Epithelial cell of esophagus (primary cell): ENCODE data around the gene KRTAP1-1.
"Not testable (repeated sequence)": the region's sequence is repeated elsewhere in the genome, so short reads cannot be mapped to it uniquely, and the experiment has no call there.

Experiments used
- DNase-seq: peaks from one replicate; pipeline ENCODE4 v3.0.0; 2010; ENCODE audit warnings: low read depth
- H3K4me3 ChIP-seq: 2 replicates; pipeline ENCODE4 v1.5.1; 2011; ENCODE audit warnings: mild to moderate bottlenecking, low read length, control low read depth
- CTCF ChIP-seq: IDR thresholded peaks from 2 replicates; pipeline ENCODE4 v1.5.1; 2011; ENCODE audit warnings: low read depth, mild to moderate bottlenecking, low read length, control low read depth, inconsistent platforms; ENCODE audit not compliant: insufficient read depth; ENCODE audit errors: missing control alignments

KRTAP1-1 gene

GRCh38 chr17:41008811-41009210 is 32.4 kb downstream of the KRTAP1-1 start, which contains the start of gene KRTAP3-1:
KRTAP3-1 (minus strand) TSS chr17:41009128; CDS start chr17:41009074, 54 bp downstream.
- no peak for TF ChIP-seq CTCF
- no peak for DNase-seq
- H3K4me3 ChIP-seq = no peak within 1 kb of the TSS

DNA sequence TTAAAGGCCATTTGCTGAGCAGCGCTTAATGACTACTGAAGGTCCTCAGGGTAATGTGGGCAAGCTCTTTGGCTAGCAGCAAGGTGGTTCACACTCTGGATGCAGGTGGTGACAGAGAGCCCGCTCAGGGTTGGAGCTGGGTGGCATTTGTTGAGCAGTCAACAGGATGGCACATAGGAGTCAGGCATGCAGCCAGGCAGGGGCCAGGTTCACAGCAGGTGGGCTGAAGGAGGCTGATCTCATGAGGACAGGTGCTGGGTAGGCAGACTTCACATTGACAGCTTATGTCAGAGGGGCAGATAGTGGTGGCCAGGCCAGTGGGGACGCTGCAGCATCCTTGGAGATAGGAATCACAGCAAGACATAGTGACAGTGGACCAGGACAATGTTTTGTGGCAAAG is 36.9 kb downstream of the KRTAP1-1 start:
- H3K4me3 ChIP-seq = no peak overlapping the region
- TF ChIP-seq CTCF = no peak
- no peak for DNase-seq

DNA sequence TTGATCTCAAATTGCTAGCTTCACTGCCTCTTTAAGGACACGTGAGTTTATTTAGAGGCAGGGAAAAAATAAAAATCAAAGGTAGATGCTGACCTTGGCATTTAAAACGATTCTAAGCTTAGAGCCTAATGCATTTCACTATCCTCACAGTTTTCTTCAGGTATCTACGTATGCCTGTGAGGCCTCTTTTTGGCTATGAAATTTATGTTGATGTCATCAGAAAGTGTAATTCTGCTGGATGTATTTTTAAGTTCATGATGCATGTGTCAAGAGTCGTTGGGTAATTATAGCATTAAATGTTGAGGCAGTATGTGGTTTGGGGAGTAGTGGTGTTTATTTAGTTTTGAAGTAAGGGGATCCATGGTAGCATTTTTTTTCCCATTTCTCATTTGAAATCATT is 37.3 kb downstream of the KRTAP1-1 start:
- no peak overlapping the region for H3K4me3 ChIP-seq
- no peak for DNase-seq
- no peak for TF ChIP-seq CTCF

DNA sequence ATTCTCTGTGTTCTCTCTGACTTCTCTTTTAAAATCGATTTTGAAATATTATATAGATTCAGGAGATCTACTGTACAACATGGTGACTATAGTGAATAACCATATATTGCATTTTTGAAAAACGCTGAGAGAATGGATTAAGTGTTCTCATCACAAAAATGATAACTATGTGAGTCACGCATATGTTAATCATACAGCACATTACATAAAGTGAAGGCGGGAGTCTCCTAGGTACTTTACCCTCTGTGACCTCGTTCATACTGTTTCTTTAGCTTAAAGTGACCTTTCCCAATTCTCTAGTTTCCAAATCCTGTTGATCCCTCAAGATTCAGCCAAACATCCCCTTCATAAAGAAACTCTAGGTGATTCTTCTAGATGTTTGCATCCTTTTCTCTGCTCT is 38.4 kb downstream of the KRTAP1-1 start:
- no peak for TF ChIP-seq CTCF
- no peak overlapping the region for H3K4me3 ChIP-seq
- peak; percentile 85 for DNase-seq

- H3K4me3 ChIP-seq = no peak overlapping the region
- TF ChIP-seq CTCF = no peak
- DNase-seq = no peak
Measured at GRCh38 chr17:41001795-41002194, 39.5 kb downstream of the KRTAP1-1 start.

- not testable (repeated sequence) for DNase-seq
Measured at GRCh38 chr17:40999563-40999962, 41.7 kb downstream of the KRTAP1-1 start, which contains the start of gene KRTAP3-2. KRTAP3-2 (minus strand) TSS chr17:40999906; CDS start chr17:40999853, 53 bp downstream.

DNA sequence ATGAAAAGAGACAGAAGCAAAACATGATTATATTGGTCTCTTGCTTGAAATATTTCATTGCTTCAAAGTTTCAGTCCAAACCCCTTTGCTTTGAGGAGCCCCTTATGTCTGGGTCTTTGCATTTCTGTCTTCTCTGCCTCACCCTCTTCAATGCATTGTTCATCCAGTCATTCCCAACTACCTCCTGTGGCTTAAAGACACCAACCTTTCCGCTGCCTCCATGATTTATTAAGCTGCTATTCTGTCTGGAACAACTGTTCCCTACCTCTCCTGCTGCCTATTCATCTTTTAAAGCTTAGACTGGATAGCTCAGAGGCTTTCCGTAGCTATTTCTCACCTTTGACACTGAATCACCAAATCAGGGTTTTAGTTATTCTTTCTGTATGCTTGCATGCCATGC is 43.9 kb downstream of the KRTAP1-1 start:
- no peak overlapping the region for H3K4me3 ChIP-seq
- DNase-seq = no peak

More at GRCh38 chr17:40999563-40999962, 41.7 kb downstream of the KRTAP1-1 start, which contains the start of gene KRTAP3-2:
- not testable (repeated sequence) for H3K4me3 ChIP-seq

More for the DNA sequence above, 43.9 kb downstream of the KRTAP1-1 start:
- TF ChIP-seq CTCF = no peak
